Measurements from ENCODE around the gene TMEM191C.

The TMEM191C gene

DNA sequence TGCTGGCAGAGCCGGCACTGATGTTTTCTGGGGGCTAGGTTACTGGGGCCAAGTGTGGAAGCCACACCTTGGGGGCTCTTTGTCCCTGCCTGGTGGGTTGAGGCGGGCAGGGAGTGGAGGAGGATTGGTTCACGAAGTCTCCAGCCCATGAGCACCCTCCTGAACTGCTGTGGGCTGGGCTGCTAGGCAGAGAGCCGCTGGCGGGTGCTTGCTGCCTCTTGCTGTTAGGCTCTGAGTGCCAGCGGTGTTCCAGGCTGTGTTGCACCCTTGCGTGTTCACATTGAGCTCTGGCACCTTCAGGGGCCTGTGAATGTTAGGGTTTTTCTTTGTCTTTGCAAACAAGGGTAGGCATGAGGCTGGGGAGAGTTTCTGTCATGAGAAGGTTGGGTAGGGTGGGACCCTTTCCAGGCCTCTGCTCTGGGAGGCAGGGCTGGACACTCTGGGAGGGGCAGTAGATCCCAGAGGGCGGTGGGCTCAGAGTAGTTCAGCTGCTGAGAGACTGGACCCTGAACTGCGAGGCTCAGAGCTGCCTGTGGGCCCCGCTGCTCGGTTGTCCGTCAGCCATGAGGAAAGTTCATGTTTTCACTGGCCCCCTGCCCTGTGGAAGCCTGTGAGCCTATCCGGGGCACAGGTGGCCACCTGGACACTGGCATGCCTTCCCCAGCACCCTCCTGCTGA lies 24.0 kb upstream of the TMEM191C start:
- H3K27ac ChIP-seq = no peak overlapping the region
- no peak for DNase-seq (ENCODE audit: low spot score)
- no peak overlapping the region for H3K4me3 ChIP-seq
- TF ChIP-seq CTCF (IDR thresholded peaks at IDR 0.05) = no peak

DNA sequence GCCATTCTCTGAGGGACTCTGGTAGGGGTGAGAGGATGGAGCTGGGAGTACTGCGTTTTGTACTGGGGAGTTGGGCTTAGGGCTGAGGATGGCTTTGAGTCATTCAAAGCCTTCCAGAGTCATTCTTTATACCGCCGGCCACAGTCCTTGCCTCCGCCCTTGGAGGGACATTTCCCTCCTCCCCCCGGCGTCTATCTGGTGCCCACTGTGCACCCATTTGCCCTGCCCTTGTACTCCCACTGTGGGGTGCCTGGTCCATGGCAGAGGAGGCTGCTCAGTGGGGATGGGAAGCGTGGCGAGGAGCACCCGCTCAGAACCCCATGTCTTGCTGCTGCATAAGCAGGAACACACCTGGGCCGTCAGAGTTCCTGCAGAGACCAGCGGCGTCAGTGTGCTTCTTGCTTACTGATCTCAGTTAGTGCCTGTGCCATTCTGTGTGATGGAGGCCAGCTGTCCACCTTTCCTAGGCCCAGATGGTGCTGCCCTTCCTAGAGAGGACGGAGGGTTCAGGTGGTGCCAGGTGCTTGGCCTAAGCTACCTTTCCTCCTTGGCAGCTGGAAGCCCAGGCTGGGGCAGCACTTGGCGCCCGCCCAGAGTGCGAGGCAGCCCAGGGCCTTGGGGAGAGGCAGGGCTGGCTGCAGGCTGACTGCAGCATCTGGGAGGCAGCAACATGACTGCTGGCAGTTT lies 23.3 kb upstream of the TMEM191C start:
- peak; percentile 68 for DNase-seq (ENCODE audit: low spot score)
- Histone ChIP-seq H3K4me3 (no peak overlapping the region), H3K27ac (no peak overlapping the region)
- TF ChIP-seq CTCF (IDR thresholded peaks at IDR 0.05) = no peak

- no peak overlapping the region for H3K4me3 ChIP-seq
- no peak for DNase-seq (ENCODE audit: low spot score)
- no peak for TF ChIP-seq CTCF (IDR thresholded peaks at IDR 0.05)
- H3K27ac ChIP-seq = no peak overlapping the region
Measured at GRCh38 chr22:21444701-21445436, 22.3 kb upstream of the TMEM191C start.

GRCh38 chr22:21445437-21446127 lies 21.6 kb upstream of the TMEM191C start:
- no peak for TF ChIP-seq CTCF (IDR thresholded peaks at IDR 0.05)
- Histone ChIP-seq H3K27ac (no peak overlapping the region), H3K4me3 (no peak overlapping the region)
- no peak for DNase-seq (ENCODE audit: low spot score)

DNA sequence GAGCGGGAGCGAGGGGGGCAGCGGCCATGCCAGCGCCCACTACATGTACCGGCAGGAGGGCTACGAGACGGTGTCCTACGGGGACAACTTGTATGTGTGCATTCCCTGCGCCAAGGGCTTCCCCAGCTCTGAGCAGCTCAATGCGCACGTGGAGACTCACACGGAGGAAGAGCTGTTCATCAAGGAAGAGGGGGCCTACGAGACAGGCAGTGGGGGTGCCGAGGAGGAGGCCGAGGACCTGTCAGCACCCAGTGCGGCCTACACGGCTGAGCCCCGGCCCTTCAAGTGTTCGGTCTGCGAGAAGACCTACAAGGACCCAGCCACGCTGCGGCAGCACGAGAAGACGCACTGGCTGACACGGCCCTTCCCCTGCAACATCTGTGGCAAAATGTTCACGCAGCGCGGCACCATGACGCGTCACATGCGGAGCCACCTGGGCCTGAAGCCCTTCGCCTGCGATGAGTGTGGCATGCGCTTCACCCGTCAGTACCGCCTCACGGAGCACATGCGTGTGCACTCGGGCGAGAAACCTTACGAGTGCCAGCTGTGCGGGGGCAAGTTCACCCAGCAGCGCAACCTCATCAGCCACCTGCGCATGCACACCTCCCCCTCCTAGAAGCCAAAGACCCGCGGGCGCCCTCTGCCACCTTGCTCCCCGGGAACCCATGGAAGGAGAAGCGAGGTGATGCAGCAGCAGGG lies 20.9 kb upstream of the TMEM191C start:
- Histone ChIP-seq H3K4me3 (no peak overlapping the region), H3K27ac (no peak overlapping the region)
- no peak for DNase-seq (ENCODE audit: low spot score)
- no peak for TF ChIP-seq CTCF (IDR thresholded peaks at IDR 0.05)

GRCh38 chr22:21446827-21447690 lies 20.1 kb upstream of the TMEM191C start:
- DNase-seq (ENCODE audit: low spot score) = no peak
- Histone ChIP-seq H3K27ac (no peak overlapping the region), H3K4me3 (no peak overlapping the region)
- no peak for TF ChIP-seq CTCF (IDR thresholded peaks at IDR 0.05)

Measured in coronary artery (tissue), 2 donors.